K562 (cell line): ENCODE measurements around the gene CST8. TPM values are rescaled to one million over a fixed set of nuclear protein-coding genes. Genes with fewer than 3 reads are reported as not detected.
"Not testable (repeated sequence)": the region's sequence is repeated elsewhere in the genome, so short reads cannot be mapped to it uniquely, and the experiment has no call there.

Source experiments
- ATAC-seq: fragments of 200-7000 bp; cut with Tn5 transposase; 3 replicates; pipeline ENCODE4 v1.9.1; 2020; ENCODE audit warnings: moderate library complexity
- BruUV-seq: library from RNA; stranded (reverse); fragments of 400-500 nt; replicated peaks from 2 replicates; lab custom pipeline; 2021; lab: Mats Ljungman, UMichigan
- CTCF ChIA-PET: fragments of 300-600 bp; formaldehyde crosslinking; extraction: SDS; loops from one replicate; lab custom pipeline; 2021; ENCODE audit warnings: low intra/inter-chr PET ratio; lab: Yijun Ruan, JAX
- POLR2A ChIA-PET: fragments of 300-600, 350-650 bp; sonication (Branson Sonifier 250); formaldehyde crosslinking; extraction: SDS; loops from one replicate; lab custom pipeline; 2021; ENCODE audit warnings: antibody characterized with exemption, inconsistent platforms; lab: Yijun Ruan, JAX
- DNase-seq, 4 experiments: peaks; one replicate each; pipeline versions ENCODE4 v3.0.0 to v3.0.0-alpha.2; 2011 to 2018; ENCODE audit warnings: low spot score in 3 of 4, mixed read lengths in 3 of 4; ENCODE audit errors: extremely low read depth in 1 of 4
- FAIRE-seq: peaks from 2 replicates; lab custom pipeline; 2011; peaks lifted over from hg19 to GRCh38; lab: Jason Lieb, UNC
- H2AFZ ChIP-seq: 2 replicates; pipeline ENCODE4 v1.6.0; 2011; ENCODE audit warnings: low read depth, low read length, control low read depth, inconsistent platforms
- H3K27ac ChIP-seq: fragments of 200-600 bp; 3 replicates; pipeline ENCODE4 v1.8.0; 2011; ENCODE audit warnings: low read depth, mild to moderate bottlenecking, control low read depth, inconsistent platforms, low read length, moderate library complexity, mixed read lengths; ENCODE audit errors: extremely low read depth
- H3K27me3 ChIP-seq, 2 experiments: fragments of 300-600 bp in 1 of 2; 2 replicates in 1 of 2; 3 replicates in 1 of 2; pipeline versions ENCODE4 v1.6.0 to v1.8.0; 2011; ENCODE audit warnings: inconsistent platforms in 2 of 2, low read length in 2 of 2, mild to moderate bottlenecking in 1 of 2, mixed read lengths in 1 of 2, moderate library complexity in 1 of 2; ENCODE audit not compliant: control insufficient read depth in 2 of 2, insufficient read depth in 2 of 2
- H3K36me3 ChIP-seq: fragments of 300-600 bp; 3 replicates; pipeline ENCODE4 v1.8.0; 2011; ENCODE audit warnings: mild to moderate bottlenecking, low read length, inconsistent platforms; ENCODE audit not compliant: control insufficient read depth, insufficient read depth
- H3K4me1 ChIP-seq, 2 experiments: fragments of 200-600 bp in 1 of 2; replicated peaks in 1 of 2; 2 replicates in 1 of 2; 3 replicates in 1 of 2; pipeline versions ENCODE4 v1.5.1 to v1.8.0; 2011; ENCODE audit warnings: inconsistent platforms in 2 of 2, low read length in 2 of 2, mild to moderate bottlenecking in 1 of 2, mixed read lengths in 1 of 2, moderate library complexity in 1 of 2; ENCODE audit not compliant: control insufficient read depth in 2 of 2, insufficient read depth in 2 of 2
- H3K4me2 ChIP-seq: 2 replicates; pipeline ENCODE4 v1.6.1; 2011; ENCODE audit warnings: low read length, control low read depth, inconsistent platforms, mixed read lengths; ENCODE audit not compliant: insufficient read depth
- H3K4me3 ChIP-seq: fragments of 200-600 bp; sonication (generic), shearing (Covaris generic); 2 replicates; pipeline ENCODE4 v1.5.1; 2016; ENCODE audit warnings: control low read depth, inconsistent platforms
- H3K79me2 ChIP-seq: fragments of 200-600 bp; 3 replicates; pipeline ENCODE4 v1.8.0; 2011; ENCODE audit warnings: low read length, inconsistent platforms; ENCODE audit not compliant: control insufficient read depth, insufficient read depth
- H3K9ac ChIP-seq, 2 experiments: 2 replicates each; pipeline versions ENCODE4 v1.6.0 to v1.6.1; 2011; ENCODE audit warnings: low read depth in 2 of 2, low read length in 2 of 2, control low read depth in 1 of 2, inconsistent platforms in 1 of 2, mild to moderate bottlenecking in 1 of 2, mixed read lengths in 1 of 2; ENCODE audit not compliant: insufficient read depth in 1 of 2
- H3K9me1 ChIP-seq: one replicate; pipeline ENCODE4 v1.6.0; 2011; ENCODE audit warnings: inconsistent platforms, mild to moderate bottlenecking, low read length, moderate library complexity; ENCODE audit not compliant: control insufficient read depth, insufficient read depth
- H3K9me3 ChIP-seq: replicated peaks from 2 replicates; pipeline ENCODE4 v1.5.1; 2011; ENCODE audit warnings: low read depth, low read length, inconsistent platforms; ENCODE audit not compliant: control insufficient read depth, insufficient read depth
- H4K20me1 ChIP-seq: replicated peaks from 2 replicates; pipeline ENCODE4 v1.6.1; 2011; ENCODE audit warnings: low read length, inconsistent platforms, mixed read lengths; ENCODE audit not compliant: control insufficient read depth, insufficient read depth
- WGBS: fragments of 100-300 bp; shearing (Covaris generic); methylation state at CpG from one replicate; pipeline ENCODE4 v1.1.6; 2016; ENCODE audit warnings: low coverage, mixed read lengths; ENCODE audit not compliant: insufficient coverage; ENCODE audit errors: missing lambda C conversion rate; 5-methylcytosine and 5-hydroxymethylcytosine counted together
- in situ Hi-C: fragments of 300-500 bp; cut with MboI; formaldehyde crosslinking; loops from 4 replicates; pipeline ENCODE4 v1.15.0; 2018; ENCODE audit warnings: inconsistent platforms, mixed read lengths
- intact Hi-C: fragments of 100-400 bp; cut with micrococcal nuclease; formaldehyde crosslinking; loops from 2 replicates; pipeline ENCODE4 v1.14.2; 2022
- polyA plus RNA-seq, 8 experiments: library from polyadenylated mRNA; depleted of rRNA in 4 of 8; stranded (reverse) in 5 of 8; unstranded in 3 of 8; fragments of >200 nt; fragmentation: Nextera tagmentation in 2 of 8; fragmentation: Illumina TruSeq in 1 of 8; extraction: Ambion mirVana in 2 of 8; extraction: Trizol in 1 of 8; gene quantifications; 2 replicates each; pipeline versions ENCODE4 v1.2.1 to v1.2.3, GENCODE V29; 2011 to 2014; ENCODE audit warnings: inconsistent platforms in 1 of 8, missing spikeins in 1 of 8
- total RNA-seq, 7 experiments: library from RNA; depleted of rRNA in 6 of 7; stranded (reverse); fragments of >200 nt in 6 of 7; fragmentation: Illumina TruSeq in 2 of 7; extraction: Trizol in 2 of 7; gene quantifications; 2 replicates each; pipeline versions ENCODE4 v1.2.1 to v1.2.3, GENCODE V29; 2011 to 2021; ENCODE audit warnings: low replicate concordance in 1 of 7

The CST8 gene
- total and polyA plus RNA-seq, 9 of the 15 experiments (the other 6 are each of a cell fraction or from before 2014, with no cell fraction given), result not detected

GRCh38 chr20:23472306-23472705 is 18.6 kb upstream of the CST8 start:
- BruUV-seq, FAIRE-seq, H3K9me3 ChIP-seq, H3K4me3 ChIP-seq, ATAC-seq, CTCF ChIA-PET, H3K79me2 ChIP-seq, DNase-seq, H3K9ac ChIP-seq, H4K20me1 ChIP-seq, H3K27me3 ChIP-seq, H2AFZ ChIP-seq, H3K27ac ChIP-seq, POLR2A ChIA-PET, intact Hi-C loops, H3K36me3 ChIP-seq, H3K4me1 ChIP-seq, in situ Hi-C loops, H3K9me1 ChIP-seq, H3K4me2 ChIP-seq: not testable (repeated sequence)
- 0% methylated on average over 5 of the region's 5 CpGs for WGBS

DNA sequence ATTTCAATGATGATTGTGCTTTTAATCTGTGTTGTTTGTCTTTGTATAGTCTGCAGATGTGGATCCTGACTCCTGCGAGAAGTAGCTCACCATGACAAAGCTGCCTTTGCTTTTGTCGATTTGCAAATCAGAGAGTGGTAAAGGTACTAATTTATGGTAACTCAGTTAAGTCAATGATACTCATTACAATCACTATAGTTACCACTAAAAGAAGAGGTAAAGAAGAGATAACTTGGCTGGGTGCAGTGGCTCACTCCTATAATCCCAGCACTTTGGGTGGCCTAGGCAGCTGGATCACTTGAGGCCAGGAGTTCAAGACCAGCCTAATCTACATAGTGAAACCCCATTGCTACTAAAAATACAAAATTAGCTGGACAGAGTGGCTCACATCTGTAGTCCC is 17.6 kb upstream of the CST8 start:
- H3K27me3 ChIP-seq, H3K4me3 ChIP-seq, H3K36me3 ChIP-seq, H3K9me3 ChIP-seq, H3K4me2 ChIP-seq, H3K79me2 ChIP-seq, H3K9ac ChIP-seq, DNase-seq, BruUV-seq, in situ Hi-C loops, H4K20me1 ChIP-seq, H3K4me1 ChIP-seq, H3K27ac ChIP-seq, CTCF ChIA-PET, intact Hi-C loops, H3K9me1 ChIP-seq, H2AFZ ChIP-seq, ATAC-seq, FAIRE-seq: not testable (repeated sequence)
- WGBS, result 0% methylated on average over 2 of the region's 2 CpGs
- POLR2A ChIA-PET, result interaction anchor here (0.5 kb wide), 1 partner anchor 29 kb away, joined by 3 read pairs; no protein-coding TSS in a partner anchor
